OCI-LY7 (cell line): Measurements from ENCODE around the gene ACAN. TPM values are rescaled to one million over a fixed set of nuclear protein-coding genes. Genes with fewer than 3 reads are reported as not detected.

Experiments
- BruUV-seq: library from RNA; stranded (reverse); fragments of 400-500 nt; replicated peaks from 2 replicates; lab custom pipeline; 2021; lab: Mats Ljungman, UMichigan
- CTCF ChIA-PET: fragments of 300-600 bp; sonication (Branson Sonifier 250); formaldehyde crosslinking; loops from one replicate; lab custom pipeline; 2022; ENCODE audit warnings: antibody characterized with exemption; ENCODE audit not compliant: unreplicated experiment; lab: Charles Lee
- POLR2A ChIA-PET: fragments of 300-600 bp; sonication (Branson Sonifier 250); formaldehyde crosslinking; loops from one replicate; lab custom pipeline; 2022; ENCODE audit warnings: antibody characterized with exemption; lab: Charles Lee
- DNase-seq: peaks from one replicate; pipeline ENCODE4 v3.0.0-alpha.2; 2015; ENCODE audit warnings: low spot score
- H2AFZ ChIP-seq: fragments of 200-600 bp; sonication (generic), shearing (Covaris generic); 2 replicates; pipeline ENCODE4 v1.6.1; 2014; ENCODE audit warnings: mild to moderate bottlenecking, antibody characterized with exemption, low read length, moderate library complexity
- H3K27ac ChIP-seq: fragments of 200-600 bp; sonication (generic); 2 replicates; pipeline ENCODE4 v1.5.1; 2014; ENCODE audit warnings: mixed run types, low read depth, mild to moderate bottlenecking, moderate library complexity, low read length, inconsistent platforms; ENCODE audit not compliant: poor library complexity, severe bottlenecking
- H3K36me3 ChIP-seq: fragments of 200-600 bp; sonication (generic); 2 replicates; pipeline ENCODE4 v1.6.1; 2014; ENCODE audit warnings: mild to moderate bottlenecking, antibody characterized with exemption, low read length, moderate library complexity, mixed read lengths; ENCODE audit not compliant: insufficient read depth
- H3K4me1 ChIP-seq: fragments of 200-600 bp; sonication (generic); 2 replicates; pipeline ENCODE4 v1.5.1; 2014; ENCODE audit warnings: mild to moderate bottlenecking, low read length; ENCODE audit not compliant: insufficient read depth, poor library complexity, severe bottlenecking
- H3K4me2 ChIP-seq: fragments of 200-600 bp; sonication (generic); 2 replicates; pipeline ENCODE4 v1.6.1; 2014; ENCODE audit warnings: mild to moderate bottlenecking, low read length
- H3K4me3 ChIP-seq: fragments of 200-600 bp; sonication (generic); 2 replicates; pipeline ENCODE4 v1.5.1; 2014; ENCODE audit warnings: mild to moderate bottlenecking, low read depth, low read length; ENCODE audit not compliant: poor library complexity, severe bottlenecking
- H3K79me2 ChIP-seq: fragments of 200-600 bp; sonication (generic); 2 replicates; pipeline ENCODE4 v1.6.1; 2016; ENCODE audit warnings: low read depth, mild to moderate bottlenecking, low read length, moderate library complexity, mixed read lengths; ENCODE audit not compliant: insufficient read depth
- H3K9me2 ChIP-seq: fragments of 200-600 bp; sonication (generic); 2 replicates; pipeline ENCODE4 v1.6.1; 2016; ENCODE audit warnings: mild to moderate bottlenecking, low read length, mixed read lengths; ENCODE audit not compliant: insufficient read depth
- H3K9me3 ChIP-seq: fragments of 200-600 bp; sonication (generic); 2 replicates; pipeline ENCODE4 v1.6.1; 2014; ENCODE audit warnings: mild to moderate bottlenecking, mixed run types, low read length, mixed read lengths
- H4K20me1 ChIP-seq: fragments of 200-600 bp; sonication (generic); 2 replicates; pipeline ENCODE4 v1.6.1; 2014; ENCODE audit warnings: mild to moderate bottlenecking, antibody characterized with exemption, low read length, moderate library complexity, mixed read lengths; ENCODE audit not compliant: insufficient read depth
- CTCF ChIP-seq: fragments of 200-600 bp; sonication (generic); conservative IDR thresholded peaks from 2 replicates; pipeline ENCODE4 v1.5.1; 2014; ENCODE audit warnings: mild to moderate bottlenecking, antibody characterized with exemption, low read length, moderate library complexity, mixed read lengths
- EZH2phosphoT487 ChIP-seq: fragments of 200-600 bp; sonication (generic); IDR thresholded peaks from 2 replicates; pipeline ENCODE4 v1.6.1; 2018; ENCODE audit warnings: low read depth, borderline replicate concordance, mild to moderate bottlenecking, mixed run types, antibody characterized with exemption, low read length, moderate library complexity, mixed read lengths
- intact Hi-C: fragments of 100-400 bp; cut with micrococcal nuclease; formaldehyde crosslinking; loops from one replicate; pipeline ENCODE4 v1.10.0; 2022; ENCODE audit not compliant: unreplicated experiment
- total RNA-seq, 2 experiments: library from RNA; depleted of rRNA in 1 of 2; stranded (reverse); fragments of >200 nt in 1 of 2; shearing (Covaris generic) in 1 of 2; gene quantifications; 2 replicates each; pipeline ENCODE4 v1.2.3, GENCODE V29; 2014 to 2022

Gene ACAN
- total RNA-seq, 2 experiments from 2014 or later: not detected

- CTCF ChIA-PET: no interaction called here
These were observed 5.4 kb upstream of the ACAN start for GRCh38 chr15:88797663-88798339.

GRCh38 chr15:88799341-88799740 is 3.9 kb upstream of the ACAN start:
- Histone ChIP-seq H3K4me1 (no peaks in the 10 kb centered on the region), H3K9me2 (no peaks in the 10 kb centered on the region), H3K79me2 (no peaks in the 10 kb centered on the region), H4K20me1 (no peaks in the 10 kb centered on the region), H3K9me3 (no peaks in the 10 kb centered on the region), H3K4me3 (no peak overlapping the region), H3K4me2 (no peak overlapping the region), H3K36me3 (no peaks in the 10 kb centered on the region), H2AFZ (no peak overlapping the region), H3K27ac (no peak overlapping the region)
- POLR2A ChIA-PET: no interaction called here
- BruUV-seq: no TSS peak
- TF ChIP-seq CTCF (no peak), EZH2phosphoT487 (no peak)
- CTCF ChIA-PET: no interaction called here
- DNase-seq: no peak
- intact Hi-C loops: no loop called here

More at GRCh38 chr15:88797663-88798339, 5.4 kb upstream of the ACAN start:
- POLR2A ChIA-PET: interaction anchor here (0.7 kb wide), 1 partner anchor 786 kb away, joined by 3 read pairs; no protein-coding TSS in a partner anchor
- Histone ChIP-seq H3K4me1 (no peaks in the 10 kb centered on the region), H3K36me3 (no peaks in the 10 kb centered on the region), H3K4me2 (no peak overlapping the region), H3K79me2 (no peaks in the 10 kb centered on the region), H3K9me3 (no peaks in the 10 kb centered on the region), H3K27ac (no peak overlapping the region), H3K9me2 (no peaks in the 10 kb centered on the region), H2AFZ (no peak overlapping the region), H3K4me3 (no peak overlapping the region), H4K20me1 (no peaks in the 10 kb centered on the region)
- intact Hi-C loops: no loop called here
- TF ChIP-seq CTCF (no peak), EZH2phosphoT487 (no peak)
- no peak for DNase-seq
- no TSS peak for BruUV-seq

GRCh38 chr15:88800026-88800425 is 3.2 kb upstream of the ACAN start:
- Histone ChIP-seq H3K9me3 (no peaks in the 10 kb centered on the region), H3K36me3 (no peaks in the 10 kb centered on the region), H3K27ac (no peak overlapping the region), H3K4me3 (no peak overlapping the region), H3K79me2 (no peaks in the 10 kb centered on the region), H2AFZ (no peak overlapping the region), H3K9me2 (no peaks in the 10 kb centered on the region), H3K4me1 (no peaks in the 10 kb centered on the region), H4K20me1 (no peaks in the 10 kb centered on the region), H3K4me2 (no peak overlapping the region)
- no TSS peak for BruUV-seq
- ChIA-PET CTCF (no interaction called here), POLR2A (interaction anchor here (1.0 to 1.2 kb wide), 2 partner anchors 19 to 271 kb away, joined by 3 read pairs; no protein-coding TSS in a partner anchor)
- no peak for DNase-seq
- TF ChIP-seq CTCF (no peak), EZH2phosphoT487 (no peak)
- intact Hi-C loops: no loop called here
